AG10803 (cell line): ENCODE results near the gene GMPR.
A peak's percentile ranks its signal among the peaks of the same experiment; 100 is the strongest.

Experiments used
- DNase-seq: peaks from one replicate; pipeline ENCODE4 v3.0.0; 2010; ENCODE audit warnings: low read depth
- H3K4me3 ChIP-seq: 2 replicates; pipeline ENCODE4 v1.5.1; 2011; ENCODE audit warnings: mild to moderate bottlenecking, low read length, control low read depth
- TF ChIP-seq, protein P1 (sequence below): conservative IDR thresholded peaks from 2 replicates; pipeline ENCODE4 v1.5.1; 2011; ENCODE audit warnings: mild to moderate bottlenecking, low read length, control low read depth, inconsistent platforms

GMPR gene

DNA sequence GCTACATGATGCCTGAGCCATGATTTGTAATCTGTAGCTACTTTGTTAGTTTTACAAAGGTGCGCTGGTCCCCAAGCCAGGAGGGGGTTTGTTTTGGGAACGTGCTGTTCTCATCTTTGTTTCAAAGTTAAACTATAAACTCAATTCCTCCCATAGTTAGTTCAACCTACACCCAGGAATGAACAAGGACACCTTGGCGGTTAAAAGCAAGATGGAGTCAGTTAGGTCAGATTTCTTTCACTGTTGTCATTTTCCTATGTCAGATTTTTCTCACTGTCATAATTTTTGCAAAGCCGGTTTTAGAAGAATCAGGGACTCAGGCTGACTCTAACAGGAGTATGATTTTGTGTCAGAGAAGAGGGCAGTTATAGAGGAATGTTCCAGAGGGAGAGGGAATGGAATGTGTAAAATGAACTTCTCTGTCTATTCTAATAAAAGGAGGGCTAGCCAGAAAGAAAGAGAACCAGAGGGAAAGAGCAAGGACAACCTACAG lies 2.3 kb upstream of the GMPR start:
- TF ChIP-seq, protein P1, sequence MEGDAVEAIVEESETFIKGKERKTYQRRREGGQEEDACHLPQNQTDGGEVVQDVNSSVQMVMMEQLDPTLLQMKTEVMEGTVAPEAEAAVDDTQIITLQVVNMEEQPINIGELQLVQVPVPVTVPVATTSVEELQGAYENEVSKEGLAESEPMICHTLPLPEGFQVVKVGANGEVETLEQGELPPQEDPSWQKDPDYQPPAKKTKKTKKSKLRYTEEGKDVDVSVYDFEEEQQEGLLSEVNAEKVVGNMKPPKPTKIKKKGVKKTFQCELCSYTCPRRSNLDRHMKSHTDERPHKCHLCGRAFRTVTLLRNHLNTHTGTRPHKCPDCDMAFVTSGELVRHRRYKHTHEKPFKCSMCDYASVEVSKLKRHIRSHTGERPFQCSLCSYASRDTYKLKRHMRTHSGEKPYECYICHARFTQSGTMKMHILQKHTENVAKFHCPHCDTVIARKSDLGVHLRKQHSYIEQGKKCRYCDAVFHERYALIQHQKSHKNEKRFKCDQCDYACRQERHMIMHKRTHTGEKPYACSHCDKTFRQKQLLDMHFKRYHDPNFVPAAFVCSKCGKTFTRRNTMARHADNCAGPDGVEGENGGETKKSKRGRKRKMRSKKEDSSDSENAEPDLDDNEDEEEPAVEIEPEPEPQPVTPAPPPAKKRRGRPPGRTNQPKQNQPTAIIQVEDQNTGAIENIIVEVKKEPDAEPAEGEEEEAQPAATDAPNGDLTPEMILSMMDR: no peak
- no peak overlapping the region for H3K4me3 ChIP-seq
- no peak for DNase-seq

GRCh38 chr6:16236631-16237199 lies 1.7 kb upstream of the GMPR start:
- peak overlapping the region; percentile 6 for H3K4me3 ChIP-seq
- DNase-seq: peak; percentile 62

GRCh38 chr6:16237242-16237641 lies 1.1 kb upstream of the GMPR start:
- no peak overlapping the region for H3K4me3 ChIP-seq
- DNase-seq: no peak

More at GRCh38 chr6:16236631-16237199, 1.7 kb upstream of the GMPR start:
- TF ChIP-seq, protein P1: no peak

DNA sequence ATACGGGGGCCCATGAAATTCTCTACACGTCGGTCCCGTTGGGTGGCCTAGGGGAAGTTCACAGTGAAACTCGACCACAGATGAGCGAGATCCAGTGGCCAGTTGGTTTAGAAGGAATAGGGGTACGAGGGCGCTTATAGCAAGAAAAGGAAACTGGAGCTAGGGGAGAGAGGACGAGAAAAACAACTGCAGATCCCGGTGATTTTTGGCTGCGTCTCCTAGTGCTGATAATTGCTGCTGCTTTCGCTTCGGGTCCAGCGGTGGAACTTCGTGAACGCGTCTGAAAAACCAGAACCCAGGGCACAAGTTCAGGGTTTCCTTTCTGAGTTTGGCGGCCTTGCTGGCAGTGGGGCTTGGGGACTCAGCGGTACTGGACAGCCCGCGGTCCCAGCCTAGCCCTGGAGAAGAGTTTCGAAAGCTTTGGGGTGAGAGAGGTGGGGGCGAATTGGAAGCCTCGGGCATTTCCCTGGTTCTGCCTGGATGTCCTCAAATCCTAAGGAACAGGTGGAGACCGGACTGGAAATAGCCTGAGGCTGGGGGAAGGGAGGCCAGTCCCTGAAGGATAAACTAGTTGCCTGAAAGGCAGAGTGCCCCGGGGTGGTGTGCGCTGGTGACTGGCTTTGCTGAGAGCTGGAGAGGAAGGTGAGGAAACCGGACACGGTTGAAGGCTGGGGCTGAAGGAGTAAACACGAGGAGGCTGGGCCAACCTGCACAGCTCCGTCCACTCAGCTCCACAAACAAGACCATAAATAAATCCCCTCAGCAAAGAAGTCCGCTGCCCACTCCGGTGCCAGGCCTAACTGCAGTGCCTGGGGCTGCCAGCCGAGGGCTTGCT lies 793 bp downstream of the GMPR start:
- peak overlapping the region; percentile 73 for H3K4me3 ChIP-seq
- DNase-seq: no peak
- TF ChIP-seq, protein P1: peak; percentile 58

More at GRCh38 chr6:16237242-16237641, 1.1 kb upstream of the GMPR start:
- TF ChIP-seq, protein P1: no peak

DNA sequence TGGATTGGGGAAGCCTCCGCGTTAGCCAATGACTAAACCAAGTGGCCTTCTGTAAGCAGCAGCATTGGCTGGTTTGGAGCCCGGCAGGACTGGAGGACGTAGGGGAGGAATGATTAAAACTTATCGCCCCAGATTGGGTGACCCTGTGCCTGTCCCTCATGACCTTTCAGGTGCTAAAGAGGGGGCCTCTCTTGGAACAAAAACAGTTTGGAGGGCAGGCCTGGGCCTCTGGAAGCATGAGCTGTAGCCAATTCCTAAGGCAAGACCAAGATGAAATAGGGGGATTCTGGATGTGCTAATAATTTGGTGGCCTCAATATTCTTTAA lies 1.4 kb downstream of the GMPR start:
- DNase-seq: peak; percentile 71
- TF ChIP-seq, protein P1: no peak
- peak overlapping the region; percentile 73 for H3K4me3 ChIP-seq

GRCh38 chr6:16240589-16241320 lies 2.4 kb downstream of the GMPR start:
- no peak for DNase-seq
- no peak overlapping the region for H3K4me3 ChIP-seq
- TF ChIP-seq, protein P1: no peak
